Spleen (tissue), 7 donors: ENCODE results near the gene WDR6.

Experiments used
- POLR2A ChIP-seq, 3 donors: fragments of 450-650 bp; IDR thresholded peaks; one replicate each; pipeline ENCODE4 v1.5.1; 2017; ENCODE audit warnings: antibody characterized with exemption in 3 of 3, mild to moderate bottlenecking in 1 of 3
- POLR2AphosphoS5 ChIP-seq, 3 donors: sonication (generic); formaldehyde crosslinking; IDR thresholded peaks; one replicate each; pipeline ENCODE4 v1.5.1; 2017; ENCODE audit warnings: antibody characterized with exemption in 3 of 3
- TF ChIP-seq, protein P1 (sequence below), 11 experiments: fragments of 200-600 bp in 7 of 11; fragments of 450-650 bp in 4 of 11; sonication (generic) in 4 of 11; IDR thresholded peaks in 8 of 11; conservative IDR thresholded peaks in 3 of 11; 1 replicate in 7 of 11; 2 replicates in 4 of 11; pipeline versions ENCODE4 v1.4.0 to v1.8.0; 2016 to 2021; ENCODE audit warnings: antibody characterized with exemption in 11 of 11, inconsistent platforms in 4 of 11, mild to moderate bottlenecking in 1 of 11
- donor health status: DM: no; HTN: no; CAD: no; lungs with moderate emphysema.
- donor health status: DM: no; HTN: no; CAD: no.
- donor health status: DM: no; HTN: no; CAD: no.

GRCh38 chr3:48984663-48985062, 22.5 kb upstream of the WDR6 start:
- TF ChIP-seq POLR2A (IDR thresholded peaks at IDR 0.05) = no peak
- TF ChIP-seq, protein P1, sequence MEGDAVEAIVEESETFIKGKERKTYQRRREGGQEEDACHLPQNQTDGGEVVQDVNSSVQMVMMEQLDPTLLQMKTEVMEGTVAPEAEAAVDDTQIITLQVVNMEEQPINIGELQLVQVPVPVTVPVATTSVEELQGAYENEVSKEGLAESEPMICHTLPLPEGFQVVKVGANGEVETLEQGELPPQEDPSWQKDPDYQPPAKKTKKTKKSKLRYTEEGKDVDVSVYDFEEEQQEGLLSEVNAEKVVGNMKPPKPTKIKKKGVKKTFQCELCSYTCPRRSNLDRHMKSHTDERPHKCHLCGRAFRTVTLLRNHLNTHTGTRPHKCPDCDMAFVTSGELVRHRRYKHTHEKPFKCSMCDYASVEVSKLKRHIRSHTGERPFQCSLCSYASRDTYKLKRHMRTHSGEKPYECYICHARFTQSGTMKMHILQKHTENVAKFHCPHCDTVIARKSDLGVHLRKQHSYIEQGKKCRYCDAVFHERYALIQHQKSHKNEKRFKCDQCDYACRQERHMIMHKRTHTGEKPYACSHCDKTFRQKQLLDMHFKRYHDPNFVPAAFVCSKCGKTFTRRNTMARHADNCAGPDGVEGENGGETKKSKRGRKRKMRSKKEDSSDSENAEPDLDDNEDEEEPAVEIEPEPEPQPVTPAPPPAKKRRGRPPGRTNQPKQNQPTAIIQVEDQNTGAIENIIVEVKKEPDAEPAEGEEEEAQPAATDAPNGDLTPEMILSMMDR (IDR thresholded peaks at IDR 0.05 in 8 of 11, conservative IDR thresholded peaks at IDR 0.05 in 3 of 11) = no peak
- TF ChIP-seq POLR2AphosphoS5 (IDR thresholded peaks at IDR 0.05) = no peak
